Effector memory CD8-positive, alpha-beta T cell (primary cell): ENCODE measurements around the gene LRRC19.

ENCODE experiments used
- ATAC-seq: fragments of 150-1000 bp; cut with Tn5 transposase; replicated peaks from 2 replicates; pipeline ENCODE4 v1.10.0; 2021; ENCODE audit warnings: mild to moderate bottlenecking, moderate library complexity
- DNase-seq, 3 experiments: peaks; one replicate each; pipeline ENCODE4 v3.0.0; 2021
- H3K27ac Mint-ChIP-seq, 2 donors: one replicate each; pipeline ENCODE4 v1.8.0; 2022; ENCODE audit warnings: mild to moderate bottlenecking in 2 of 2, mixed read lengths in 2 of 2, moderate library complexity in 2 of 2
- H3K27me3 Mint-ChIP-seq, 2 donors: one replicate each; pipeline ENCODE4 v1.8.0; 2022; ENCODE audit warnings: mixed read lengths in 2 of 2
- H3K36me3 Mint-ChIP-seq: one replicate; pipeline ENCODE4 v1.8.0; 2022; ENCODE audit warnings: mild to moderate bottlenecking, moderate library complexity, mixed read lengths; ENCODE audit not compliant: insufficient read depth
- H3K4me1 Mint-ChIP-seq, 2 donors: one replicate each; pipeline ENCODE4 v1.8.0; 2022; ENCODE audit warnings: low read depth in 2 of 2, mixed read lengths in 2 of 2
- H3K4me3 Mint-ChIP-seq, 2 donors: one replicate each; pipeline ENCODE4 v1.8.0; 2022; ENCODE audit warnings: mild to moderate bottlenecking in 2 of 2, mixed read lengths in 2 of 2, moderate library complexity in 2 of 2
- H3K9me3 Mint-ChIP-seq, 2 donors: one replicate each; pipeline ENCODE4 v1.8.0; 2022; ENCODE audit warnings: mixed read lengths in 2 of 2
- total RNA-seq, 9 experiments: gene quantifications; one replicate each; lab custom pipeline; 2026; lab: John Stamatoyannopoulos, UW

The LRRC19 gene, protein sequence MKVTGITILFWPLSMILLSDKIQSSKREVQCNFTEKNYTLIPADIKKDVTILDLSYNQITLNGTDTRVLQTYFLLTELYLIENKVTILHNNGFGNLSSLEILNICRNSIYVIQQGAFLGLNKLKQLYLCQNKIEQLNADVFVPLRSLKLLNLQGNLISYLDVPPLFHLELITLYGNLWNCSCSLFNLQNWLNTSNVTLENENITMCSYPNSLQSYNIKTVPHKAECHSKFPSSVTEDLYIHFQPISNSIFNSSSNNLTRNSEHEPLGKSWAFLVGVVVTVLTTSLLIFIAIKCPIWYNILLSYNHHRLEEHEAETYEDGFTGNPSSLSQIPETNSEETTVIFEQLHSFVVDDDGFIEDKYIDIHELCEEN
- 0 reads per million in 9 experiments for total RNA-seq

DNA sequence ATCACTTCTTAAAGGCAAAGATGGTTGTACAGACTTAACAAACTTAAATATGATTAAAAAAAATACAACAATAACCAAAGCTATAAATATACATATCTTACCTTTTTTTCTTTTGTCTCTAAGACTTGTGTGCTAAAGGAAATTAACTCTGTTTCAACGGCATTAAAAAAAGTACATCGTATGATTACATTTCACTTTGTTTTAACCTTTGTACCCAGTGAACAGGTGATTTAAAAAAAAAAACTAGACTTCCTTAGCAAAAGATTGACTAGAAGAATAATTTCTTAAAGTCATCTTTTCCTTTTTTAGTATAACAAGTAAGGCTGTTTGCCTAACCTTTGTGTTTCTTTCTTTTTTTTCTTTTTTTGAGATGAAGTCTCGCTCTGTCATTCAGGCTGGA is at the start of gene LRRC19:
Gene LRRC19, minus strand, starts transcription at position 182 of the 400 bp plus-strand sequence. CDS start 5,978 bp downstream, outside the sequence.
- H3K4me1 Mint-ChIP-seq: no peaks in the 10 kb centered on the region
- no peak within 1 kb of the TSS for H3K4me3 Mint-ChIP-seq
- no peaks in the 10 kb centered on the region for H3K27me3 Mint-ChIP-seq
- peaks cover 4% of the 10 kb centered on the region for H3K36me3 Mint-ChIP-seq
- no peaks in the 10 kb centered on the region for H3K9me3 Mint-ChIP-seq
- ATAC-seq (no peak), DNase-seq (no peak)
- H3K27ac Mint-ChIP-seq: no peak within 1 kb of the TSS

DNA sequence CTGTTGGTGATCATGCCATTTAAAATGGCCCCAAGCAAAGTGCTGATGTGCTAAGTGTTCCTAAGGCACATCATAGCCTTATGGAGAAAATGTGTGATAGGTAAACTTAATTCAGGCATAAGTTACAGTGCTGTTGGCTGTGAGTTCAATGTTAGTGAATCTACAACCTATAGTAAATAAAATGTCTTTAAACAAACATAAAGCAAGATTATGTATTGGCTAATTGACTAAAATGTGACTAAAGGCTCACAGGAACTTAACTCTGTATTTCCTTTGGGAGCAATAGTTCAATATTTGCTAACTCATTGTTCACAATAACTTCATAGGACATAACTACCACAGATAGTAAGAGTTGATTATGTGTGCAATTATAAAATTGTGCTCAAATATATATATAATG is 49.4 kb upstream of the LRRC19 start:
- Mint-ChIP-seq H3K27ac (no peak overlapping the region), H3K4me3 (no peak overlapping the region), H3K9me3 (no peaks in the 10 kb centered on the region)

DNA sequence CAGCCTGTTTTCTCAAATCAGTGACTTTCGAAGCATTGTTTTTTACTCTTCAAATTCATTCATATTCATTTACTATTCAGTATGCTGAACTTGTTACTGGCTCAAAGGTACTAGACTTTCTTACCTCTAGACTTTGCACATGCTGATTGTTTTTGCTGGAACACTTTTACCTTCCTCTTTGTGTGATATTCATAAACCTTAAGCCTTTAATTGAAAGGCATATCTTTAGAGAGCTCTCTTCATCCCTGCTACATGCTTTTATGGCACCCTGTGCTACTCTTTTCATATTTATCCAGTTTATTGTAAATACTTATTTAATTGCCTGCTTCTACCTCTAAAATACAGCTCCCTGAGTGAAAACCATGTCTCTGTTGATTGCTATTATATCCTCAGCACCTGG is 48.7 kb upstream of the LRRC19 start:
- Mint-ChIP-seq H3K27ac (peak overlapping the region in 1 of 2 donors; percentile 9), H3K27me3 (no peaks in the 10 kb centered on the region), H3K4me1 (no peaks in the 10 kb centered on the region), H3K4me3 (no peak overlapping the region), H3K36me3 (peaks cover 4% of the 10 kb centered on the region), H3K9me3 (no peaks in the 10 kb centered on the region)
- DNase-seq (no peak), ATAC-seq (no peak)

More for the DNA sequence above, 49.4 kb upstream of the LRRC19 start:
- Mint-ChIP-seq H3K36me3 (peaks cover 4% of the 10 kb centered on the region), H3K27me3 (no peaks in the 10 kb centered on the region), H3K4me1 (no peaks in the 10 kb centered on the region)
- no peak for ATAC-seq
- DNase-seq: no peak

DNA sequence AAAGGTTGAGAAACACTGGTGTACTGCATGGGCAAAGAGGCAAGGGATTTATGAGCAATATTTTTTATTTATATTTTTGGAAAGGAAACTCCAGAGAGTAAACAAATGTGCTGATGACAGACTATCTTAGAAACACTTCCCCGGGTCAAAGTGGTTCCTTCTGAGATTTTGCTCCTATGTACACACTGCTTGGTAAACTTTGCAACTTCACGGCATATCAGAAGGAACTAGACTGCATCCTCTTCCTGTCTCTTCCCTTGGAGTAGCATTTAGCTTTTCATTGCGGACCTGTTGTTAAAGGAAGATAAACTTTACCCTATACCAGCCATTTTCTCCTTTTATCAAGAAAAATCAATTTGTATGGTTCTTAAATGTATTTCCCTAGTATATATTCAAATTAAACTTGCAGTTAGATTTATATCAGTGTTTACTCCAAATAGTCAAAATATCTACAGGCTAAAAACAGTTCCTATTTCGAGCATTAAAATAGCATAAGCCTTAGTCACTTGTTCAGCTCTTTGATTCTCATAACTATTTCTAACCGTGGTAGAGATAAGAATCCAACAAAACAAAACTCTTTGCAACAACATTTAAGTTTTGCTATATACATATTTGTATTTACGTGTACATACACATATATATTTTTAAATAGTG is 48.0 kb upstream of the LRRC19 start:
- H3K27me3 Mint-ChIP-seq: no peaks in the 10 kb centered on the region
- peaks cover 4% of the 10 kb centered on the region for H3K36me3 Mint-ChIP-seq
- H3K4me1 Mint-ChIP-seq: no peaks in the 10 kb centered on the region
- no peak overlapping the region for H3K27ac Mint-ChIP-seq
- no peak overlapping the region for H3K4me3 Mint-ChIP-seq
- DNase-seq: no peak
- H3K9me3 Mint-ChIP-seq: no peaks in the 10 kb centered on the region
- ATAC-seq: no peak

DNA sequence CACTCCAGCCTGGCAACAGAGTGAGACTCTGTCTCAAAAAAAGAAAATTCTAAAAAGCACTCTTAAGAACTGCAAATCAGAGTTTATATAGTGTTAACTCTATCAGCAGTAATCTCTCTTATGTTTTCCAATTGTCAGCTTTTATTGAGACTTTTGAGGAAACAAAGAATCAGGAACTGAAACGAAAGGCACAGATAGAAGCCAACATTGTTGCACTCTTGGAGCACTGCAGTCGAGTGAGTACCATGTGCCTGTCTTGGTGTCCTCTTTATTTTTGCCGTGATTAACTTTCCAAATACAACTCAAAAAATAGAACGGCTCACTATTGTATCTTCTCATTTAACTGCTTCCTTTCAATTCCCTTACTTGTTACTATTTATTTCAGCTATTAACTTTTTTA is 41.7 kb upstream of the LRRC19 start:
- DNase-seq (no peak), ATAC-seq (no peak)
- peaks cover 2% of the 10 kb centered on the region for H3K36me3 Mint-ChIP-seq
- no peak overlapping the region for H3K4me3 Mint-ChIP-seq
- no peaks in the 10 kb centered on the region for H3K4me1 Mint-ChIP-seq
- H3K27me3 Mint-ChIP-seq: no peaks in the 10 kb centered on the region
- H3K9me3 Mint-ChIP-seq: no peaks in the 10 kb centered on the region
- no peak overlapping the region for H3K27ac Mint-ChIP-seq

DNA sequence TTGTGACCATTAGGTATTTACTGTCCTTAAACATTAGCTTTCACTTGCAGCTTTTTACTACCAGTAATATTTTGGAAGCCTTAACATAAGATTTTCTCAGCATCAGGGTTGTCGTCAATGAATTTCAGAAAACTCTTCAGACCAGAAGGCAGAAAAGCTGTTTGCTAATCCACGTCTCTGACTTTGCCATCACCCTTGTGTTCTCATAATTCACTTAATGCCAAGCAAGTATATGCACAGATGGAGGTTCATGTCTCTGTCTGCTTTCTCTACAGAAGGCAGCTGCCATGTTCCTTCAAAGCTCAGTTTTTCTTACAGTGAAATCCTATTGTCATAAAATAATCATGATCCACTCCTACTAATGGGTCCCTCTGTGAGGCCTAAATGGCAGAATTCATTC is 37.7 kb upstream of the LRRC19 start:
- no peaks in the 10 kb centered on the region for H3K4me1 Mint-ChIP-seq

DNA sequence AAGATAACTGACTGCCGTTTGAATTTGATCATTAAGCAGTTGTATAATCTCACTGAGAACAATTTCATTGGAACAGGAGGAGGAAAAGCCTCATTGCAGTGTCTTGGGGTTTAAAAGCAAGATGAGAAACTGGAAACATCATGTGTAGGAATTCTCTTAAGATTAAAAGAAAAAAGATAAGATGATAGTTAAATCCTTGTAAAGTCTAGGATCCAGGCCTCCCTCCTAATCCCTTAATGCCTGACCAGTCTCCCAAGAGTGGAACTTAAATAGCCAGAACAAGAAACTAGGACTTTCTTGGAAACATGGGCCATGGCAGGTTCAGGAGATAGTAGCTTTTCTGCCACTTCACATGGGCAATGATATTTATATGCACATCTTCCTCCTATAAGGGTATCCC is 37.0 kb upstream of the LRRC19 start:
- Mint-ChIP-seq H3K27ac (no peak overlapping the region), H3K9me3 (no peaks in the 10 kb centered on the region), H3K4me1 (no peaks in the 10 kb centered on the region), H3K27me3 (no peaks in the 10 kb centered on the region), H3K36me3 (no peaks in the 10 kb centered on the region), H3K4me3 (no peak overlapping the region)
- DNase-seq: no peak
- no peak for ATAC-seq

More for the DNA sequence above, 37.7 kb upstream of the LRRC19 start:
- ATAC-seq: no peak
- Mint-ChIP-seq H3K36me3 (no peaks in the 10 kb centered on the region), H3K4me3 (no peak overlapping the region), H3K27ac (no peak overlapping the region), H3K9me3 (no peaks in the 10 kb centered on the region), H3K27me3 (no peaks in the 10 kb centered on the region)
- DNase-seq: no peak

DNA sequence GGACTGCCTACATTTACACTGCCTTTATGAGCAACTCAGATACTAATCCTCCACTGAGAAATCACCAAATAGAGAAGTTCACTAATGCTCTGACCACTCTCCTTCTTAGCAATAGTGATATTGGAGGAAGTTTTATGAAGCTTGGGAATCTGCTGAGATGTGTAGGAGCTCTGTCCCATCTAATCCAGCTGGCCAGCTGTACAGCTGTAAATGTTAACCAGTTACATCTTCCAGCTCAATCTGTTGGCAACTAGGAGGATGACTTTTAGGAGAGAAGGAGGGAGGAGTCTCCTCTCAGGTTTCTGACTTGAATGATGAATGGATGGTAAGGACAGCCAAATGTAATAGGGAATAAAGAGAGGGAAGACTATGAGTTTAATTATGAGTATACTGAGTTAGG is 36.3 kb upstream of the LRRC19 start:
- H3K9me3 Mint-ChIP-seq: no peaks in the 10 kb centered on the region
- no peaks in the 10 kb centered on the region for H3K27me3 Mint-ChIP-seq
- H3K4me3 Mint-ChIP-seq: no peak overlapping the region
- no peaks in the 10 kb centered on the region for H3K36me3 Mint-ChIP-seq
- H3K4me1 Mint-ChIP-seq: no peaks in the 10 kb centered on the region
- ATAC-seq (no peak), DNase-seq (no peak)
- H3K27ac Mint-ChIP-seq: no peak overlapping the region

DNA sequence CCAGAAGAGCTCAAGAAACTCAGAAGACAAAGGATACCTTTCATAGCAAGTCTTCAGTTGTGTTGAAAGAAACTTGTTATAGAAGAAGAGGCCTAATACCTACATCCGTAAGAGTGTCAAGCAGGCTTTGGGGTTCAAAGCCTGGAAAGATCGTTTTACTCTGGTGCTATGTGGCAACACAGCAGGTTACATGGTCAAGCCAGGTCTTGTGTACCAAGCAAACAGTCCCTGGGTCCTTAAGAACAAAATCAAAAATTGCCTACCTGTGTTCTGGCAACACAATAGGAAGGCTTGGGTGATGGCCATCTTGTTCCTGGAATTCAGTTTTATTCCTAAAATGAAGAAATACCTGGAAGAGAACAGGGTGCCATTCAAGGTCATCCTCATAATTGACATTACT is 32.0 kb upstream of the LRRC19 start:
- H3K27ac Mint-ChIP-seq: no peak overlapping the region
- ATAC-seq (no peak), DNase-seq (no peak)
- no peaks in the 10 kb centered on the region for H3K4me1 Mint-ChIP-seq
- H3K36me3 Mint-ChIP-seq: peaks cover 3% of the 10 kb centered on the region
- H3K27me3 Mint-ChIP-seq: no peaks in the 10 kb centered on the region
- no peaks in the 10 kb centered on the region for H3K9me3 Mint-ChIP-seq
- no peak overlapping the region for H3K4me3 Mint-ChIP-seq

DNA sequence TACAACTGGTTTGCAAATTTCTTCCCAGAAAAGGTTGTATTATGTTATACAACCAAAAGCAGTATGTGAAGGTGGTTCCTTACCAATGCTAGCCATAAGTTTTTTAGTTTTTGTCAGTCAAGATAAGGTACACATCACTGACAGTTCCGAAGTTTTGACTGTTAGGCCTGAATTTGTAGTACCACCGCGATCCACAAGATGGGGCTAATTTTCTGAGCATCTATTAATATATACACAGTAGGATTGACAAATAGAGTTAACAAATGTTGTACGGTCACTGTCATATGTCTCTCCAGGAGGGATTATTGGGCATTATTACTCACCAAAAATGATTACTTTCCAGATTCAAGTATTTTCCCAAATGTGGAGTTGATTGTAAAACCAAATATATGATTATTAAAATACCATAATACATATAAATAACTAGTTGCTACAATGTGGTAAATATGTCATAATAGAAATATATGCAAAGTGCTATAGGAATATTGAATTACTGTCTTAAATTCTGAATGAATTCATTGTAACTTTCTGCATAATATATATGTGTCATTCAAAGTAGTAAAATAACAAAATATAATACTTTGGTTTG is 28.4 kb upstream of the LRRC19 start:
- peak; percentile 54 for ATAC-seq
- DNase-seq: peak; percentile 16 to 43 (median 32)

DNA sequence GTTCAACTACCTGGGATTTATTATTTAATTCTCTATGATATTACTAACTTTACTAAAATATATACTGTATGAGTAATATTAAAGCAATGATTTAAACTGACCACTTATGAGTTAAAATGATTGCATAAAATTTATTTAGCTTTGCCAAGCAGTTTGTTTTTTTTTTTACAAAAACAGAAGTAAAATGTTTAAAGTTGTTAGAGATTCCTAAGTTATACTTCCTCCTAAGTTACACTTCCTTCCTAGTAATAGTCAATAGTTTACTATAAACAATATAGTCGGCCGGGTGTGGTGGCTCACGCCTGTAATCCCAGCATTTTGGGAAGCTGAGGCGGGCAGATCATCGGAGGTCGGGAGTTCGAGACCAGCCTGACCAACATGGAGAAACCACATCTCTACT is 23.7 kb upstream of the LRRC19 start:
- Mint-ChIP-seq H3K27me3 (no peaks in the 10 kb centered on the region), H3K9me3 (no peaks in the 10 kb centered on the region), H3K36me3 (peaks cover 6% of the 10 kb centered on the region), H3K4me1 (no peaks in the 10 kb centered on the region), H3K4me3 (no peak overlapping the region), H3K27ac (no peak overlapping the region)
- no peak for ATAC-seq
- no peak for DNase-seq

More for the DNA sequence above, 28.4 kb upstream of the LRRC19 start:
- H3K27ac Mint-ChIP-seq: no peak overlapping the region
- H3K36me3 Mint-ChIP-seq: peaks cover 3% of the 10 kb centered on the region
- H3K4me1 Mint-ChIP-seq: no peaks in the 10 kb centered on the region
- no peaks in the 10 kb centered on the region for H3K27me3 Mint-ChIP-seq
- no peak overlapping the region for H3K4me3 Mint-ChIP-seq
- H3K9me3 Mint-ChIP-seq: no peaks in the 10 kb centered on the region

DNA sequence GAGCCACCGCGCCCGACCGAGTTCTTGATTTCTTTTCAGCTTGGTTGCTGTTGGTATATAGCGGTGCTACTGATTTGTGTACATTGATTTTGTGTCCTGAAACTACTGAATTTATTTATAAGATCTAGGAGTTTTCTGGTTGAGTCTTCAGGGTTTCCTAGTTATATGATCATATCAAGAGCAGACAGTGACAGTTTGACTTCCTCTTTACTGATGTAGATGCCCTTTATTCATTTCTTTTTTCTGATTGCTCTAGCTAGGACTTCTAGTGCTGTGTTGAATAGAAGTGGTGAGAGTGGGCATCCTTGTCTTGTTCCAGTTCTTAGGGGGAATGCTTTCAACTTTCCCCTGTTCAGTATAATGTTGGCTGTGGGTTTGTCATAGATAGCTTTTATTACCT is 17.4 kb upstream of the LRRC19 start:
- H3K4me3 Mint-ChIP-seq: no peak overlapping the region
- H3K4me1 Mint-ChIP-seq: no peaks in the 10 kb centered on the region
- no peak for DNase-seq
- H3K27ac Mint-ChIP-seq: no peak overlapping the region
- peaks cover 6% of the 10 kb centered on the region for H3K36me3 Mint-ChIP-seq
- no peaks in the 10 kb centered on the region for H3K9me3 Mint-ChIP-seq
- ATAC-seq: no peak
- no peaks in the 10 kb centered on the region for H3K27me3 Mint-ChIP-seq

DNA sequence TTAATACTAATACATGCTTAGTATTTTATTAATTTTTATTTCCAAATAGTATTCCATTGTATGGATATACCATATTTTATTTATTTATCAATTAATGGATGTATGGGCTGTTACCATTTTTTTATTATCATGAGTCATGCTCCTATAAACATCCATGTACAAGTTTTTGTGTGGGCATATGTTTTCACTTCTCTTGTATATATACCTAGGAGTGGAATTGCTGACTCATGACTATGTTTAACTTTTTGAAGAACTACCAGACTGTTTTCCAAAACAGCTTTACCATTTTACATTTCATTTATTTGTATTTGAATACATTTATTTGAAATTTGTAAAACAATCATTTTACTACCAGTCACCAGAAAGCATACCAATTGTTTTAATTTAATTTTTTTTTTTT is 14.1 kb upstream of the LRRC19 start:
- no peaks in the 10 kb centered on the region for H3K9me3 Mint-ChIP-seq
- ATAC-seq (no peak), DNase-seq (no peak)
- no peaks in the 10 kb centered on the region for H3K27me3 Mint-ChIP-seq
- no peaks in the 10 kb centered on the region for H3K4me1 Mint-ChIP-seq
- peaks cover 4% of the 10 kb centered on the region for H3K36me3 Mint-ChIP-seq
- no peak overlapping the region for H3K4me3 Mint-ChIP-seq
- no peak overlapping the region for H3K27ac Mint-ChIP-seq
